Smooth muscle cell (in vitro differentiated cells): Measurements from ENCODE around the gene METTL4. TPM values are rescaled to one million over a fixed set of nuclear protein-coding genes. Genes with fewer than 3 reads are reported as not detected.

Experiments used
- DNase-seq: peaks from one replicate; lab custom pipeline; 2025; ENCODE audit not compliant: unreplicated experiment; lab: John Stamatoyannopoulos, UW
- H2AFZ ChIP-seq: fragments of 200-600 bp; sonication (generic); 2 replicates; pipeline ENCODE4 v1.6.0; 2016; ENCODE audit warnings: antibody characterized with exemption, low read depth, mild to moderate bottlenecking
- H3F3A ChIP-seq: fragments of 200-600 bp; sonication (generic); 2 replicates; pipeline ENCODE4 v1.6.0; 2017; ENCODE audit warnings: antibody characterized with exemption, low read depth
- H3K27ac ChIP-seq: fragments of 200-600 bp; sonication (generic); 2 replicates; pipeline ENCODE4 v1.5.1; 2016; ENCODE audit warnings: low read depth, mild to moderate bottlenecking
- H3K27me3 ChIP-seq: fragments of 200-600 bp; sonication (generic); 2 replicates; pipeline ENCODE4 v1.6.1; 2016; ENCODE audit warnings: low read depth, mild to moderate bottlenecking
- H3K36me3 ChIP-seq: fragments of 200-600 bp; sonication (generic); 2 replicates; pipeline ENCODE4 v1.5.1; 2016; ENCODE audit warnings: low read depth
- H3K4me1 ChIP-seq: fragments of 200-600 bp; sonication (generic); 2 replicates; pipeline ENCODE4 v1.5.1; 2016; ENCODE audit warnings: low read depth
- H3K4me2 ChIP-seq: fragments of 200-600 bp; sonication (generic); 2 replicates; pipeline ENCODE4 v1.6.0; 2016; ENCODE audit warnings: mild to moderate bottlenecking
- H3K4me3 ChIP-seq: fragments of 200-600 bp; sonication (generic); 2 replicates; pipeline ENCODE4 v1.5.1; 2016; ENCODE audit warnings: mild to moderate bottlenecking
- H3K79me2 ChIP-seq: fragments of 200-600 bp; sonication (generic); 2 replicates; pipeline ENCODE4 v1.6.0; 2016; ENCODE audit warnings: low read depth, mild to moderate bottlenecking
- H3K9ac ChIP-seq: fragments of 200-600 bp; sonication (generic); 2 replicates; pipeline ENCODE4 v1.6.0; 2016; ENCODE audit warnings: low read depth
- H3K9me3 ChIP-seq: fragments of 200-600 bp; sonication (generic); replicated peaks from 2 replicates; pipeline ENCODE4 v1.5.1; 2016; ENCODE audit warnings: low read depth
- H4K20me1 ChIP-seq: fragments of 200-600 bp; sonication (generic); 2 replicates; pipeline ENCODE4 v1.6.0; 2016; ENCODE audit warnings: low read depth
- WGBS: methylation state at CpG from one replicate; pipeline ENCODE4 v1.1.7; 2016; ENCODE audit warnings: low lambda C conversion rate; 5-methylcytosine and 5-hydroxymethylcytosine counted together
- polyA plus RNA-seq: library from polyadenylated mRNA; unstranded; fragments of >200 nt; fragmentation: Nextera tagmentation; extraction: Ambion mirVana; gene quantifications from 2 replicates; pipeline ENCODE4 v1.2.1, GENCODE V29; 2016
- total RNA-seq: library from RNA; depleted of rRNA; stranded (reverse); fragments of >200 nt; gene quantifications from 2 replicates; pipeline ENCODE4 v1.2.3, GENCODE V29; 2014
- TF ChIP-seq, protein P1 (sequence below): fragments of 200-600 bp; sonication (generic); IDR thresholded peaks from 2 replicates; pipeline ENCODE4 v1.5.1; 2017; ENCODE audit warnings: borderline replicate concordance, mild to moderate bottlenecking, antibody characterized with exemption; ENCODE audit not compliant: insufficient read depth, poor library complexity, severe bottlenecking

METTL4 gene
- total and polyA plus RNA-seq, 2 experiments from 2014 or later: 8.2 to 27.7 TPM

- no peak for DNase-seq
- Histone ChIP-seq H3K9me3 (no peaks in the 10 kb centered on the region), H3K4me1 (peaks cover 10% of the 10 kb centered on the region), H4K20me1 (no peaks in the 10 kb centered on the region), H3K4me3 (no peak overlapping the region), H3K27ac (peak overlapping the region; percentile 76), H3K79me2 (no peaks in the 10 kb centered on the region), H3K9ac (no peak overlapping the region), H3K27me3 (no peaks in the 10 kb centered on the region), H3F3A (no peaks in the 10 kb centered on the region), H2AFZ (no peak overlapping the region), H3K4me2 (peak overlapping the region; percentile 74), H3K36me3 (no peaks in the 10 kb centered on the region)
- TF ChIP-seq, protein P1, sequence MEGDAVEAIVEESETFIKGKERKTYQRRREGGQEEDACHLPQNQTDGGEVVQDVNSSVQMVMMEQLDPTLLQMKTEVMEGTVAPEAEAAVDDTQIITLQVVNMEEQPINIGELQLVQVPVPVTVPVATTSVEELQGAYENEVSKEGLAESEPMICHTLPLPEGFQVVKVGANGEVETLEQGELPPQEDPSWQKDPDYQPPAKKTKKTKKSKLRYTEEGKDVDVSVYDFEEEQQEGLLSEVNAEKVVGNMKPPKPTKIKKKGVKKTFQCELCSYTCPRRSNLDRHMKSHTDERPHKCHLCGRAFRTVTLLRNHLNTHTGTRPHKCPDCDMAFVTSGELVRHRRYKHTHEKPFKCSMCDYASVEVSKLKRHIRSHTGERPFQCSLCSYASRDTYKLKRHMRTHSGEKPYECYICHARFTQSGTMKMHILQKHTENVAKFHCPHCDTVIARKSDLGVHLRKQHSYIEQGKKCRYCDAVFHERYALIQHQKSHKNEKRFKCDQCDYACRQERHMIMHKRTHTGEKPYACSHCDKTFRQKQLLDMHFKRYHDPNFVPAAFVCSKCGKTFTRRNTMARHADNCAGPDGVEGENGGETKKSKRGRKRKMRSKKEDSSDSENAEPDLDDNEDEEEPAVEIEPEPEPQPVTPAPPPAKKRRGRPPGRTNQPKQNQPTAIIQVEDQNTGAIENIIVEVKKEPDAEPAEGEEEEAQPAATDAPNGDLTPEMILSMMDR: no peak
- WGBS: 3% methylated on average over 4 of the region's 4 CpGs
Observed at GRCh38 chr18:2536493-2536892, 34.8 kb downstream of the METTL4 start.

GRCh38 chr18:2536063-2536462 lies 35.2 kb downstream of the METTL4 start:
- TF ChIP-seq, protein P1: no peak
- Histone ChIP-seq H3K79me2 (no peaks in the 10 kb centered on the region), H3K4me1 (peaks cover 10% of the 10 kb centered on the region), H3K9me3 (no peaks in the 10 kb centered on the region), H3K4me2 (peak overlapping the region; percentile 74), H2AFZ (no peak overlapping the region), H3K4me3 (no peak overlapping the region), H3K27me3 (no peaks in the 10 kb centered on the region), H3K27ac (peak overlapping the region; percentile 76), H3K36me3 (no peaks in the 10 kb centered on the region), H4K20me1 (no peaks in the 10 kb centered on the region), H3K9ac (no peak overlapping the region), H3F3A (no peaks in the 10 kb centered on the region)
- DNase-seq: no peak
- WGBS: 98% methylated on average over 2 of the region's 2 CpGs

DNA sequence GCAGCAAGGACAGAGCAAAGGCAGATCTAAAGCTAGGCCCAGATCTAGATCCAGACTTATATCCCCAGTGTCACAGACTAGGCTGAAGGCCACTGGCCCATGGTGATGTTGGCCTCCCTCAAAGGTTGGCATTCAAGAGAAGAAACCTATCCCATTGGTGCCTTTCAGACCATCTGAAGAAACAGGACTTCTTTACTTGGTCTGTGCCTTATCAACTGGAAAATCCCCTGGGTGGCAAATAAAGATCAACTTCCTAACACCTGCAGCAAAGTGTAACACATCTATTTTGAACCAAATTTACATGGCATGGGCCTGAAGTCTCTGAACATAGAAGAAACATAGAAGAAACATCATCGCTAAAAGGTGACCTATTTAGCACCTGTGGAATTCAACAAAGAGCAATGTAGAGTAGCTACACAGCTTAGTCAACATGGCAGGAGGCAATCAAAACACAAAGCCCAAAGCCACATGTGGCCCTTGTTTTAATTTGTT lies 35.8 kb downstream of the METTL4 start:
- H3K4me1 ChIP-seq: peaks cover 5% of the 10 kb centered on the region
- H3K9ac ChIP-seq: no peak overlapping the region
- no peaks in the 10 kb centered on the region for H3K9me3 ChIP-seq
- no peaks in the 10 kb centered on the region for H3K36me3 ChIP-seq
- H3F3A ChIP-seq: no peaks in the 10 kb centered on the region
- no peak overlapping the region for H2AFZ ChIP-seq
- no peaks in the 10 kb centered on the region for H3K79me2 ChIP-seq
- TF ChIP-seq, protein P1: no peak
- H4K20me1 ChIP-seq: no peaks in the 10 kb centered on the region
- H3K4me2 ChIP-seq: no peak overlapping the region
- no peak overlapping the region for H3K27ac ChIP-seq
- WGBS: 97% methylated on average over 1 of the region's 1 CpG
- DNase-seq: no peak
- H3K4me3 ChIP-seq: no peak overlapping the region
- no peaks in the 10 kb centered on the region for H3K27me3 ChIP-seq

DNA sequence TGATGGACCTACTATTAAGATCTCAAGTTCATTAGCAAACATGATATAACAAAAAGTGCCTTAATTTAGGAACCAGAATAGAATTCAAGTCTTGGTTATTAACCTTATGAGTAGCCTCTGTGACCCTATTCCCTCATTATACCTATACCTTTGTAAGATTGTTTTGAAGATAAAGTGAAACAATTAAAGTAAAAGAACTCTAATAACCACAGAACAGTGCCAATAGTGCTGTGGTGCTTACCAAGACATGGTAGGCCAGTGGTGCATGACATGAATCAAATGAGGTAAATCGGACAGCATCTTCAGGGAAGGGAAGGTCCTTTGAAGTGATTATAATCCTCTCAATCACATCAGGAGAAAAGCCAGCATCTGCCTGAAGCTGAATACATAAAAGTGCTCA lies 36.4 kb downstream of the METTL4 start:
- TF ChIP-seq, protein P1: no peak
- Histone ChIP-seq H3K4me2 (no peak overlapping the region), H3K27me3 (no peaks in the 10 kb centered on the region), H4K20me1 (no peaks in the 10 kb centered on the region), H3K79me2 (no peaks in the 10 kb centered on the region), H3K9me3 (no peaks in the 10 kb centered on the region), H3K4me1 (peaks cover 5% of the 10 kb centered on the region), H3K4me3 (no peak overlapping the region), H3K9ac (no peak overlapping the region), H3K27ac (no peak overlapping the region), H3K36me3 (no peaks in the 10 kb centered on the region), H2AFZ (no peak overlapping the region), H3F3A (no peaks in the 10 kb centered on the region)
- WGBS: 89% methylated on average over 1 of the region's 1 CpG
- DNase-seq: no peak
